Left cardiac atrium (tissue), 4 donors: ENCODE data around the gene TNMD. TPM values are rescaled to one million over a fixed set of nuclear protein-coding genes. Genes with fewer than 3 reads are reported as not detected.

Experiments used
- ATAC-seq, 2 donors: fragments of 200-7000 bp; cut with Tn5 transposase; one replicate each; pipeline ENCODE4 v1.9.1; 2020; ENCODE audit warnings: mild to moderate bottlenecking in 2 of 2, moderate library complexity in 2 of 2
- DNase-seq: peaks from one replicate; pipeline ENCODE4 v3.0.0-alpha.2; 2020
- intact Hi-C, 2 donors: fragments of 100-400 bp; cut with DNase I; formaldehyde crosslinking; loops; one replicate each; pipeline versions ENCODE4 v1.14.1 to v1.15.1; 2022 to 2023
- total RNA-seq, 2 donors: library from RNA; stranded (reverse); fragmentation: NEBNext Ultra II Directional; extraction: Animal tissue kit (Norgen Biotek cat#: 25700); gene quantifications; one replicate each; pipeline ENCODE4 v1.2.1, GENCODE V29; 2021
- donor health status: DM: no; HTN: yes; CAD: no.
- donor health status: DM: no; HTN: yes; CAD: no; lungs with severe emphysema.
- donor health status: DM: yes; HTN: yes; CAD: no.
- donor health status: Dilated cardiomyopathy.

TNMD gene
- total RNA-seq, 2 donors from 2014 or later, result 0.77 to 1.8 TPM

GRCh38 chrX:100642290-100642689, 57.6 kb downstream of the TNMD start:
- DNase-seq (no peak), ATAC-seq (no peak)
- intact Hi-C loops, result no loop called here

- intact Hi-C loops, result no loop called here
- ATAC-seq (no peak), DNase-seq (no peak)
Observed at GRCh38 chrX:100643212-100643611, 58.5 kb downstream of the TNMD start.

GRCh38 chrX:100643956-100644860, 59.5 kb downstream of the TNMD start, which contains the start of gene SRPX2:
SRPX2 (plus strand) TSS chrX:100644199; CDS start chrX:100646323, 2,124 bp downstream.
- intact Hi-C loops, result no loop called here
- DNase-seq (peak; percentile 47), ATAC-seq (peak; percentile 87 to 96)

GRCh38 chrX:100645106-100645505, 60.4 kb downstream of the TNMD start:
- intact Hi-C loops, result no loop called here
- ATAC-seq (no peak), DNase-seq (no peak)

GRCh38 chrX:100647095-100647494, 62.4 kb downstream of the TNMD start:
- intact Hi-C loops, result no loop called here
- ATAC-seq (peak in 1 of 2 donors; percentile 8), DNase-seq (no peak)

GRCh38 chrX:100647739-100648138, 63.0 kb downstream of the TNMD start:
- DNase-seq (no peak), ATAC-seq (no peak)
- intact Hi-C loops, result no loop called here

- intact Hi-C loops, result no loop called here
- ATAC-seq, result peak; percentile 8 to 56
- DNase-seq, result peak; percentile 23
Observed at GRCh38 chrX:100648458-100649417, 64.0 kb downstream of the TNMD start.

Other genes starting within 250 kb of the TNMD start
- 1 to 10 TPM in 1 of 2 donors, under 1 TPM in 1; 0.76 to 1.0 TPM for gene PCDH19, start 174.7 kb upstream of the TNMD start, total RNA-seq
- gene TSPAN6, start 51.9 kb downstream of the TNMD start, total RNA-seq, result 10 to 100 TPM in 1 of 2 donors, 1 to 10 TPM in 1; 8.0 to 10.1 TPM
- gene SRPX2, start 59.3 kb downstream of the TNMD start, total RNA-seq, result 10 to 100 TPM; 20.4 to 37.4 TPM
- gene SYTL4, start 147.2 kb downstream of the TNMD start, total RNA-seq, result 1 to 10 TPM; 3.6 to 5.8 TPM
- 1 to 10 TPM; 7.1 to 7.5 TPM for gene CSTF2, start 235.5 kb downstream of the TNMD start, total RNA-seq